Psoas muscle (tissue), 8 donors: ENCODE results near the gene DOCK10. TPM values are rescaled to one million over a fixed set of nuclear protein-coding genes. Genes with fewer than 3 reads are reported as not detected.

Experiments
- ATAC-seq, 4 donors: fragments of 200-7000 bp; cut with Tn5 transposase; one replicate each; pipeline ENCODE4 v1.9.1; 2020; ENCODE audit warnings: moderate library complexity in 3 of 4, mild to moderate bottlenecking in 2 of 4
- DNase-seq, 2 donors: peaks; one replicate each; pipeline ENCODE4 v3.0.0-alpha.2; 2020
- H3K27ac ChIP-seq: fragments of 200-600 bp; one replicate; pipeline ENCODE4 v1.8.0; 2022
- H3K27me3 ChIP-seq, 3 donors: fragments of 200-600 bp in 1 of 3; one replicate each; pipeline versions ENCODE4 v1.6.1 to v1.8.0; 2013 to 2022; ENCODE audit warnings: low read length in 2 of 3, mild to moderate bottlenecking in 2 of 3, moderate library complexity in 1 of 3; ENCODE audit not compliant: insufficient read depth in 3 of 3
- H3K36me3 ChIP-seq, 2 donors: fragments of 200-600 bp in 1 of 2; one replicate each; pipeline versions ENCODE4 v1.6.1 to v1.8.0; 2013 to 2022; ENCODE audit warnings: low read depth in 1 of 2, mild to moderate bottlenecking in 1 of 2, moderate library complexity in 1 of 2; ENCODE audit not compliant: insufficient read depth in 1 of 2
- H3K4me1 ChIP-seq: fragments of 200-600 bp; one replicate; pipeline ENCODE4 v1.8.0; 2022
- H3K4me3 ChIP-seq: fragments of 200-600 bp; one replicate; pipeline ENCODE4 v1.8.0; 2022; ENCODE audit warnings: mild to moderate bottlenecking
- H3K9me3 ChIP-seq: fragments of 200-600 bp; one replicate; pipeline ENCODE4 v1.8.0; 2022
- CTCF ChIP-seq: fragments of 200-600 bp; IDR thresholded peaks from one replicate; pipeline ENCODE4 v1.8.0; 2022; ENCODE audit warnings: antibody characterized with exemption
- WGBS, 3 donors: extraction: QIAGEN DNeasy Blood & Tissue Kit; methylation state at CpG; one replicate each; pipeline versions ENCODE4 v1.1.6 to v1.1.7; 2013; 5-methylcytosine and 5-hydroxymethylcytosine counted together
- intact Hi-C, 2 donors: fragments of 100-400 bp; cut with DNase I; formaldehyde crosslinking; loops; one replicate each; pipeline versions ENCODE4 v1.11.0 to v1.14.2; 2022
- polyA plus RNA-seq, 3 donors: library from polyadenylated mRNA; stranded (reverse); fragments of 200-250 nt; gene quantifications; one replicate each; pipeline ENCODE4 v1.2.3, GENCODE V29; 2013
- total RNA-seq, 4 donors: library from RNA; stranded (reverse); fragmentation: NEBNext Ultra II Directional in 2 of 4; extraction: Animal tissue kit (Norgen Biotek cat#: 25700) in 2 of 4; gene quantifications; one replicate each; pipeline versions ENCODE4 v1.2.1 to v1.2.4, GENCODE V29; 2021 to 2023
- donor health status: healthy with polysubstance abuse.
- donor health status: DM: no; HTN: no; CAD: no; lungs with moderate emphysema.
- donor health status: Bipolar disorder and iron deficiency.
- donor health status: healthy.
- donor health status: DM: yes; HTN: yes; CAD: no.
- donor health status: DM: no; HTN: no; CAD: no.
- donor health status: DM: no; HTN: no; CAD: no.
- donor health status: DM: yes; HTN: yes; CAD: no.

Gene DOCK10
- total and polyA plus RNA-seq, 7 donors, result 0.17 to 4.4 (median 1.0) TPM

- intact Hi-C loops, result no loop called here
- Histone ChIP-seq H3K27me3 (no peaks in the 10 kb centered on the region), H3K9me3 (no peaks in the 10 kb centered on the region), H3K4me1 (no peaks in the 10 kb centered on the region), H3K4me3 (no peak overlapping the region), H3K36me3 (no peaks in the 10 kb centered on the region), H3K27ac (no peak overlapping the region)
- no peak for TF ChIP-seq CTCF
- 40 to 68% (median 48%) methylated on average over 7 of the region's 7 CpGs for WGBS, 3 donors
- DNase-seq (no peak), ATAC-seq (peak; percentile 54 to 72 (median 60))
These were observed 194.1 kb downstream of the DOCK10 start for GRCh38 chr2:224847961-224848850.

GRCh38 chr2:224847381-224847780 is 194.9 kb downstream of the DOCK10 start:
- no peak for TF ChIP-seq CTCF
- Histone ChIP-seq H3K9me3 (no peaks in the 10 kb centered on the region), H3K27me3 (no peaks in the 10 kb centered on the region), H3K4me1 (no peaks in the 10 kb centered on the region), H3K27ac (no peak overlapping the region), H3K4me3 (no peak overlapping the region), H3K36me3 (no peaks in the 10 kb centered on the region)
- intact Hi-C loops, result no loop called here
- WGBS, 3 donors, result 87 to 95% (median 92%) methylated on average over 2 of the region's 2 CpGs
- DNase-seq (no peak), ATAC-seq (no peak)

DNA sequence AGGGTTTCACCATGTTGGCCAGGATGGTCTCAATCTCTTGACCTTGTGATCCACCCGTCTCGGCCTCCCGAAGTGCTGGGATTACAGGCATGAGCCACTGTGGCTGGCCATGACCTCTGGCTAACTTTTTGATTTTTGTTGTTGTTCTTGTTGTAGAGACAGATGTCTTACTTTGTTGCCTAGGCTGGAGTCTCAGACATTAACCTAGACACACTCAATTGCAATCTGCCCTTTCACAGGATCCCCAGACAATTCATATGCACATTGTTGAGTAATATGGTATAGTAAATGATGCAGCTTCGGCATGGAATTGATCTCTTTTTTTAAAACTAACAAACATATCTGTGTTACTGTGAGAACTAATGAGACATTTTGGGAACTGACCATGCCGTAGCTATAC is 195.6 kb downstream of the DOCK10 start:
- no peak overlapping the region for H3K27ac ChIP-seq
- H3K4me1 ChIP-seq, result no peaks in the 10 kb centered on the region
- intact Hi-C loops, result no loop called here
- TF ChIP-seq CTCF, result no peak
- H3K36me3 ChIP-seq, result no peaks in the 10 kb centered on the region
- 64 to 77% (median 68%) methylated on average over 5 of the region's 5 CpGs for WGBS, 3 donors
- no peaks in the 10 kb centered on the region for H3K9me3 ChIP-seq
- H3K4me3 ChIP-seq, result no peak overlapping the region
- DNase-seq (no peak), ATAC-seq (no peak)
- H3K27me3 ChIP-seq, result no peaks in the 10 kb centered on the region

DNA sequence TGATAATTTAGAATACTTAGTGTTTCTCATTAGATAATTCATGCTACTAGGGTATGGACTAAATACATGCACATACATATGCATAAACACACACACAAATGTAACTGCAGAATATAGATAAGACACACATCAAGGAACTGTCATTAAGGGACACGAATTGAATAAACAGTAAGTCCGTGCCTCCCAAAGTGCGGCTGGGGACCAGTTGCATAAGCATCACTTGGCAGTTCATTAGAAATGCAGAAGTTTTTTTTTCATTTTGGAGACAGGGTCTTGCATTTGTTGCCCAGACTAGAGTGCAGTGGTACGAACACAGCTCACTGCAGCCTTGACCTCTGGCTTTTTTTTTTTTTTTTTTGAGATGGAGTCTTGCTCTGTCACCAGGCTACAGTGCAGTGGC is 196.1 kb downstream of the DOCK10 start:
- 85 to 89% (median 86%) methylated on average over 4 of the region's 4 CpGs for WGBS, 3 donors
- no peaks in the 10 kb centered on the region for H3K27me3 ChIP-seq
- intact Hi-C loops, result no loop called here
- TF ChIP-seq CTCF, result no peak
- no peak overlapping the region for H3K4me3 ChIP-seq
- H3K4me1 ChIP-seq, result no peaks in the 10 kb centered on the region
- no peaks in the 10 kb centered on the region for H3K9me3 ChIP-seq
- DNase-seq (no peak), ATAC-seq (no peak)
- no peaks in the 10 kb centered on the region for H3K36me3 ChIP-seq
- H3K27ac ChIP-seq, result no peak overlapping the region
